Pancreas (tissue), 10 donors: ENCODE measurements around the gene SPANXA2. TPM values are rescaled to one million over a fixed set of nuclear protein-coding genes. Genes with fewer than 3 reads are reported as not detected.
"Not testable (repeated sequence)": the region's sequence is repeated elsewhere in the genome, so short reads cannot be mapped to it uniquely, and the experiment has no call there.

Experiments
- ATAC-seq, 4 donors: fragments of 200-7000 bp; cut with Tn5 transposase; one replicate each; pipeline versions ENCODE4 v1.8.0 to v1.9.1; 2020; ENCODE audit warnings: mild to moderate bottlenecking in 4 of 4, moderate library complexity in 4 of 4
- DNase-seq, 6 donors: peaks; one replicate each; pipeline ENCODE4 v3.0.0-alpha.2; 2020
- FAIRE-seq: peaks from 2 replicates; lab custom pipeline; 2012; peaks lifted over from hg19 to GRCh38; lab: Jason Lieb, UNC
- H3K27ac ChIP-seq, 4 donors: fragments of 200-600 bp; sonication (generic); 1 replicate in 3 of 4; 2 replicates in 1 of 4; pipeline versions ENCODE4 v1.5.0 to v1.8.0; 2020
- H3K27me3 ChIP-seq, 4 donors: fragments of 200-600 bp; one replicate each; pipeline ENCODE4 v1.8.0; 2021
- H3K36me3 ChIP-seq, 3 donors: fragments of 200-600 bp; sonication (generic) in 1 of 3; one replicate each; pipeline versions ENCODE4 v1.5.0 to v1.8.0; 2020 to 2021
- H3K4me1 ChIP-seq, 3 donors: fragments of 200-600 bp; one replicate each; pipeline ENCODE4 v1.8.0; 2021
- H3K4me3 ChIP-seq, 4 donors: fragments of 200-600 bp; sonication (generic) in 2 of 4; one replicate each; pipeline versions ENCODE4 v1.5.0 to v1.8.0; 2020 to 2021
- H3K9me3 ChIP-seq, 4 donors: fragments of 200-600 bp; one replicate each; pipeline ENCODE4 v1.8.0; 2021
- WGBS, 2 donors: extraction: QIAGEN DNeasy Blood & Tissue Kit; methylation state at CpG; one replicate each; pipeline ENCODE4 v1.1.7; 2013; 5-methylcytosine and 5-hydroxymethylcytosine counted together
- intact Hi-C, 3 donors: fragments of 100-400 bp; cut with DNase I; formaldehyde crosslinking; loops; one replicate each; pipeline versions ENCODE4 v1.11.1 to v1.14.2; 2022
- polyA plus RNA-seq, 2 donors: library from polyadenylated mRNA; stranded (reverse); fragments of 200-250 nt; gene quantifications; one replicate each; pipeline ENCODE4 v1.2.3, GENCODE V29; 2013
- total RNA-seq, 6 donors: library from RNA; stranded (reverse); fragmentation: NEBNext Ultra II Directional in 4 of 6; extraction: Animal tissue kit (Norgen Biotek cat#: 25700) in 4 of 6; gene quantifications; one replicate each; pipeline versions ENCODE4 v1.2.1 to v1.2.4, GENCODE V29; 2021 to 2023
- TF ChIP-seq, protein P1 (sequence below), 4 donors: fragments of 200-600 bp; sonication (generic) in 3 of 4; IDR thresholded peaks; one replicate each; pipeline versions ENCODE4 v1.5.0 to v1.8.0; 2021; ENCODE audit warnings: antibody characterized with exemption in 4 of 4
- donor health status: healthy with polysubstance abuse.
- donor health status: DM: no; HTN: no; CAD: no; lungs with moderate emphysema.
- donor health status: DM: no; HTN: no; CAD: no.
- donor health status: control.
- donor health status: control.
- donor health status: Bipolar disorder and iron deficiency.
- donor health status: DM: yes; HTN: yes; CAD: no.
- donor health status: DM: no; HTN: no; CAD: no.
- donor health status: DM: no; HTN: no; CAD: no.
- donor health status: DM: yes; HTN: yes; CAD: no.

Gene SPANXA2, protein sequence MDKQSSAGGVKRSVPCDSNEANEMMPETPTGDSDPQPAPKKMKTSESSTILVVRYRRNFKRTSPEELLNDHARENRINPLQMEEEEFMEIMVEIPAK
- total RNA-seq = not detected
- not detected for polyA plus RNA-seq

DNA sequence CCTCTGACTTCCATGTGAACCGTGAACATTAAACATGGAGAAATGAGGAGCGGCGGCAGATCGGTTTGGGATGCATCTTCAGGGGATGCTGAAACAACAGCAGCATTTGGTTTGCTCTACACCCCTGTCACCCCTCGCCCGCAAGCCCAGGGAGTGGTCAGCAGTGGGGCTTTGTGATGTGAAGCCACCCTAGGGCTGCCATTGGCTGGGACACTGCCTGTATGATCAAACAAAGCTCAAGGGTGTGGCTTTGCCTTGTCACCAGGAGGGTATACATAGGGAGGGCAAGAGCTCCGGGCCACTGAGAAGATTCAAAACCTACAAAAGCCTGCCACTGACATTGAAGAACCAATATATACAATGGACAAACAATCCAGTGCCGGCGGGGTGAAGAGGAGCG is at the start of gene SPANXA2:
TSS of gene SPANXA2 (plus strand) at position 301 of the 400 bp plus-strand sequence. CDS start at position 361, 60 bp downstream.
- intact Hi-C loops, H3K4me3 ChIP-seq, H3K36me3 ChIP-seq, H3K27ac ChIP-seq, FAIRE-seq, H3K27me3 ChIP-seq, ATAC-seq, DNase-seq, H3K4me1 ChIP-seq, H3K9me3 ChIP-seq: not testable (repeated sequence)
- no CpG with 5 or more reads among the region's 10 CpGs for WGBS, 2 donors

DNA sequence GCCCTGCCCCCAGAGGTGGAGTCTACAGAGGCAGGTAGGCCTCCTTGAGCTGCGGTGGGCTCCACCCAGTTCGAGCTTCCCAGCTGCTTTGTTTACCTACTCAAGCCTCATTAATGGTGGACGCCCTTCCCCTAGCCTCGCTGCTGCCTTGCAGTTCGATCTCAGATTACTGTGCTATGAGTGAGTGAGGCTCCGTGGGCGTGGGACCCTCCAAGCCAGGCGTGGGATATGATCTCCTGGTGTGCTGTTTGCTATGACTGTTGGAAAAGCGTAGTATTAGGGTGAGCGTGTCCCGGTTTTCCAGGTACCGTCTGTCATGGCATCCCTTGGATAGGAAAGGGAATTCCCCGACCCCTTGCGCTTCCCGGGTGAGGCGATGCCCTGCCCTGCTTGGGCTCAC is 47.0 kb upstream of the SPANXA2 start:
- ATAC-seq, FAIRE-seq, H3K36me3 ChIP-seq, H3K4me3 ChIP-seq, H3K4me1 ChIP-seq, H3K27ac ChIP-seq, H3K27me3 ChIP-seq, H3K9me3 ChIP-seq, intact Hi-C loops: not testable (repeated sequence)
- WGBS, 2 donors = 65 to 70% methylated on average over 5 to 6 of the region's 16 CpGs
- peak in 2 of 6 donors; percentile 6 to 11 for DNase-seq

DNA sequence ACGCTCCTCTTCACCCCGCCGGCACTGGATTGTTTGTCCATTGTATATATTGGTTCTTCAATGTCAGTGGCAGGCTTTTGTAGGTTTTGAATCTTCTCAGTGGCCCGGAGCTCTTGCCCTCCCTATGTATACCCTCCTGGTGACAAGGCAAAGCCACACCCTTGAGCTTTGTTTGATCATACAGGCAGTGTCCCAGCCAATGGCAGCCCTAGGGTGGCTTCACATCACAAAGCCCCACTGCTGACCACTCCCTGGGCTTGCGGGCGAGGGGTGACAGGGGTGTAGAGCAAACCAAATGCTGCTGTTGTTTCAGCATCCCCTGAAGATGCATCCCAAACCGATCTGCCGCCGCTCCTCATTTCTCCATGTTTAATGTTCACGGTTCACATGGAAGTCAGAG is 4.9 kb upstream of the SPANXA2 start, which contains the start of gene SPANXA1:
TSS of gene SPANXA1 (minus strand) at position 101 of the 400 bp plus-strand sequence. CDS start at position 41, 60 bp downstream.
- H3K4me3 ChIP-seq, H3K27me3 ChIP-seq, DNase-seq, H3K36me3 ChIP-seq, ATAC-seq, H3K9me3 ChIP-seq, FAIRE-seq, H3K27ac ChIP-seq, H3K4me1 ChIP-seq, intact Hi-C loops: not testable (repeated sequence)
- WGBS, 2 donors = no CpG with 5 or more reads among the region's 10 CpGs

DNA sequence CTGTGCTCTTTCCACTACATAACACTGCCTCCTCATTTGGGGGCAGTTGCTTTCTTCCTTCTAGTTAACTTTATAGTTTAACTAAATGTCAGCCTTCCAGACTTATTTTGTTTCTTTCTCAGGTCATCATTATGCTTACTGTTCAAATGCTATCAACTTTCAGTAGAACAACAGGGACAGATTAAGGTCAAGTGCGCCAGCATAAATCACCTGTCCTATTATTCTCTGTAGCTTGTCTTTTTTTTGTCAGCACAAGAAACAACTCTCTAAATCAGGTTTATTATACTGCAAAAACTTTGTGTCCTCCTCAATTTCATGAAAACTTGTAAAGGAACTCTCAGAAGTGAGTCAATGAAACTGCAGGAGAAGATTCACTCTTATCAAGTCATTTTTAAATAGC is 19.6 kb downstream of the SPANXA2 start:
- DNase-seq (no peak), FAIRE-seq (no peak), ATAC-seq (no peak)
- Histone ChIP-seq H3K27ac (no peak overlapping the region), H3K27me3 (peaks cover 0 to 4% (median 1%) of the 10 kb centered on the region in 4 donors), H3K9me3 (no peaks in the 10 kb centered on the region), H3K4me1 (no peaks in the 10 kb centered on the region), H3K36me3 (no peaks in the 10 kb centered on the region), H3K4me3 (no peak overlapping the region)
- intact Hi-C loops = no loop called here
- WGBS, 2 donors = 97% methylated on average over 1 of the region's 1 CpG
- TF ChIP-seq, protein P1, sequence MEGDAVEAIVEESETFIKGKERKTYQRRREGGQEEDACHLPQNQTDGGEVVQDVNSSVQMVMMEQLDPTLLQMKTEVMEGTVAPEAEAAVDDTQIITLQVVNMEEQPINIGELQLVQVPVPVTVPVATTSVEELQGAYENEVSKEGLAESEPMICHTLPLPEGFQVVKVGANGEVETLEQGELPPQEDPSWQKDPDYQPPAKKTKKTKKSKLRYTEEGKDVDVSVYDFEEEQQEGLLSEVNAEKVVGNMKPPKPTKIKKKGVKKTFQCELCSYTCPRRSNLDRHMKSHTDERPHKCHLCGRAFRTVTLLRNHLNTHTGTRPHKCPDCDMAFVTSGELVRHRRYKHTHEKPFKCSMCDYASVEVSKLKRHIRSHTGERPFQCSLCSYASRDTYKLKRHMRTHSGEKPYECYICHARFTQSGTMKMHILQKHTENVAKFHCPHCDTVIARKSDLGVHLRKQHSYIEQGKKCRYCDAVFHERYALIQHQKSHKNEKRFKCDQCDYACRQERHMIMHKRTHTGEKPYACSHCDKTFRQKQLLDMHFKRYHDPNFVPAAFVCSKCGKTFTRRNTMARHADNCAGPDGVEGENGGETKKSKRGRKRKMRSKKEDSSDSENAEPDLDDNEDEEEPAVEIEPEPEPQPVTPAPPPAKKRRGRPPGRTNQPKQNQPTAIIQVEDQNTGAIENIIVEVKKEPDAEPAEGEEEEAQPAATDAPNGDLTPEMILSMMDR (IDR thresholded peaks at IDR 0.05) = no peak

DNA sequence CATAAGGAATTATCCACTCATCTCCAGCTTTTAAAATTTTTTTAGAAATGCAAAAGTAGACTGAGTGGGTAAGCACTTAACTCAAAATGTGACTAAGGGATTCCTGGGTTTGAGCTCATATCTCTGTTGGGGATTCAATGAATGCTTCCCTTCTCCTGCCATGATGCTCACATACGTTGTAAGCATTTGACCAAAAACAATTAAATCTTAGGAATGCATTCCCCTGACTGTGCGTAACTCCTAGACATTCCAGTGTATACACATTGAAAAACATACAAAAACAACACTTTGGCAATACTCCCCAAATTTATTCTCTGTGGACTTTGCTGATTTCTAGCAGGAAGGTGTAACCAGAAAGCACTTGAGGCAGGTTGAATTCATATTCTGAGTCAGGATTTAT is 29.8 kb downstream of the SPANXA2 start:
- TF ChIP-seq, protein P1 (IDR thresholded peaks at IDR 0.05) = no peak
- Histone ChIP-seq H3K36me3 (no peaks in the 10 kb centered on the region), H3K9me3 (no peaks in the 10 kb centered on the region), H3K27ac (no peak overlapping the region), H3K4me1 (no peaks in the 10 kb centered on the region), H3K27me3 (peaks cover 0 to 6% (median 0%) of the 10 kb centered on the region in 4 donors), H3K4me3 (no peak overlapping the region)
- WGBS, 2 donors = 60 to 69% methylated on average over 2 of the region's 2 CpGs
- no peak for DNase-seq
- no peak for ATAC-seq
- intact Hi-C loops = no loop called here
- no peak for FAIRE-seq

DNA sequence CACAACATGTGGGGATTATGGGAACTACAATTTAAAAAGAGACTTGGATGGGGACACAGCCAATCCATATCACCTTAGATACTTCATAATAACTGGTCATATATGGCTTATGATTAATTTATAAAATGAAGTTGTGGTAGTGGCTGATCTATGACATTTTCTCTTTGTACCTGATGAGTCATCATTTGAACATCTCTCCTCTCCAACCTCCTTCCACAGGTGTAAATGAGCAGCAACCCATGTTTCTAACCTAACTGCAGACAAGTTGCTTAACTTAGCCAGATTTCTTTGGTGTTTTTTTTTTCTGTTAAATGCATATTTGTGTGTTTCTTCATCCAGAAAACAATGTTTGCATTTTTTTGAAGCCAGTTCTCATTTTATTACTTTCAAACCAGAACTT is 42.6 kb downstream of the SPANXA2 start:
- intact Hi-C loops = no loop called here
- TF ChIP-seq, protein P1 (IDR thresholded peaks at IDR 0.05) = no peak
- H3K27me3 ChIP-seq = no peaks in the 10 kb centered on the region
- FAIRE-seq = no peak
- no peak for ATAC-seq
- H3K27ac ChIP-seq = no peak overlapping the region
- DNase-seq = no peak
- no peaks in the 10 kb centered on the region for H3K4me1 ChIP-seq
- H3K36me3 ChIP-seq = no peaks in the 10 kb centered on the region
- no peaks in the 10 kb centered on the region for H3K9me3 ChIP-seq
- no peak overlapping the region for H3K4me3 ChIP-seq
